Activated CD8-positive, alpha-beta T cell treated with anti-CD3 and anti-CD28 coated beads for 36 hours (primary cell): Measurements from ENCODE around the gene PCMT1. TPM values are rescaled to one million over a fixed set of nuclear protein-coding genes. Genes with fewer than 3 reads are reported as not detected.

Source experiments
- ATAC-seq: fragments of 200-7000 bp; cut with Tn5 transposase; one replicate; pipeline ENCODE4 v1.10.0; 2021; ENCODE audit warnings: mild to moderate bottlenecking, moderate library complexity
- CTCF ChIA-PET: fragments of 350-600 bp; sonication (Branson Sonifier 250); formaldehyde crosslinking; loops from one replicate; lab custom pipeline; 2021; ENCODE audit warnings: antibody characterized with exemption; lab: Charles Lee
- POLR2A ChIA-PET: fragments of 350-600 bp; sonication (Branson Sonifier 250); formaldehyde crosslinking; loops from one replicate; lab custom pipeline; 2021; ENCODE audit warnings: antibody characterized with exemption; lab: Charles Lee
- DNase-seq: peaks from one replicate; pipeline ENCODE4 v3.0.0-alpha.2; 2020
- H3K27ac Mint-ChIP-seq: one replicate; pipeline ENCODE4 v1.8.0; 2021; ENCODE audit warnings: mild to moderate bottlenecking, mixed read lengths
- H3K27me3 Mint-ChIP-seq: one replicate; pipeline ENCODE4 v1.8.0; 2021; ENCODE audit warnings: mixed read lengths
- H3K36me3 Mint-ChIP-seq: one replicate; pipeline ENCODE4 v1.8.0; 2021; ENCODE audit warnings: low read depth, mixed read lengths
- H3K4me1 Mint-ChIP-seq: one replicate; pipeline ENCODE4 v1.8.0; 2021; ENCODE audit warnings: low read depth, mixed read lengths
- H3K4me3 Mint-ChIP-seq: one replicate; pipeline ENCODE4 v1.8.0; 2021; ENCODE audit warnings: mild to moderate bottlenecking, moderate library complexity, mixed read lengths
- H3K9me3 Mint-ChIP-seq: one replicate; pipeline ENCODE4 v1.8.0; 2021; ENCODE audit warnings: mixed read lengths
- intact Hi-C: fragments of 100-400 bp; cut with micrococcal nuclease; formaldehyde crosslinking; loops from one replicate; pipeline ENCODE4 v1.10.0; 2022
- total RNA-seq, 2 experiments: library from RNA; stranded (reverse); gene quantifications; one replicate each; pipeline ENCODE4 v1.2.3, GENCODE V29; 2021
- TF ChIP-seq, protein P1 (sequence below): fragments of 200-600 bp; IDR thresholded peaks from one replicate; pipeline ENCODE4 v1.8.0; 2022; ENCODE audit warnings: antibody characterized with exemption, mild to moderate bottlenecking

PCMT1 gene
- total RNA-seq, 2 experiments from 2014 or later = 97.3 to 102 TPM

- H3K36me3 Mint-ChIP-seq = no peaks in the 10 kb centered on the region
- intact Hi-C loops = no loop called here
These were observed 71.0 kb downstream of the PCMT1 start for GRCh38 chr6:149820506-149820905.

DNA sequence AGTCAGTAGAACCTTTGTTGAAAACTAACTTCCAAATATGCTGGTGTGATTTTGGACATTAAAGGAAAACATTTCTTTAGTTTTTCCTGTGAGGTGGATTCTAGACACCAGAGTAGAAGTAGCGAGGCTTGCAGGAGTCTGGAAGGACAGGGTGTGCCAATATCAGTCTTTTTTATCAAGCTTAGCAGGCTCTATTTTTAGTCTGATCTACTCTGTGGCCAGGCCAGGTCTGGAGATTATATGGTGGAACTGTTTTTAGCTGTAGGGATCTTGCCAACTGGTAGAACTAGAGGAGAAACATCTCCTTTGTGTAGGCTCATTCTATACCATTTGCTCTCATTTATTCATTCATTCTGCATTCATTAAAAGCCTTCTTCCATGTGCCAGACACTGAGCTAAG lies 72.0 kb downstream of the PCMT1 start:
- Mint-ChIP-seq H3K27me3 (no peaks in the 10 kb centered on the region), H3K27ac (no peak overlapping the region), H3K4me3 (no peak overlapping the region), H3K9me3 (no peaks in the 10 kb centered on the region), H3K4me1 (no peaks in the 10 kb centered on the region), H3K36me3 (no peaks in the 10 kb centered on the region)
- POLR2A ChIA-PET = no interaction called here
- CTCF ChIA-PET = interaction anchor here (0.8 to 3.0 kb wide), 4 partner anchors 11 to 44 kb away, joined by 3 to 7 read pairs (median 3); no protein-coding TSS in a partner anchor
- ATAC-seq = no peak
- DNase-seq = no peak
- intact Hi-C loops = no loop called here
- TF ChIP-seq, protein P1, sequence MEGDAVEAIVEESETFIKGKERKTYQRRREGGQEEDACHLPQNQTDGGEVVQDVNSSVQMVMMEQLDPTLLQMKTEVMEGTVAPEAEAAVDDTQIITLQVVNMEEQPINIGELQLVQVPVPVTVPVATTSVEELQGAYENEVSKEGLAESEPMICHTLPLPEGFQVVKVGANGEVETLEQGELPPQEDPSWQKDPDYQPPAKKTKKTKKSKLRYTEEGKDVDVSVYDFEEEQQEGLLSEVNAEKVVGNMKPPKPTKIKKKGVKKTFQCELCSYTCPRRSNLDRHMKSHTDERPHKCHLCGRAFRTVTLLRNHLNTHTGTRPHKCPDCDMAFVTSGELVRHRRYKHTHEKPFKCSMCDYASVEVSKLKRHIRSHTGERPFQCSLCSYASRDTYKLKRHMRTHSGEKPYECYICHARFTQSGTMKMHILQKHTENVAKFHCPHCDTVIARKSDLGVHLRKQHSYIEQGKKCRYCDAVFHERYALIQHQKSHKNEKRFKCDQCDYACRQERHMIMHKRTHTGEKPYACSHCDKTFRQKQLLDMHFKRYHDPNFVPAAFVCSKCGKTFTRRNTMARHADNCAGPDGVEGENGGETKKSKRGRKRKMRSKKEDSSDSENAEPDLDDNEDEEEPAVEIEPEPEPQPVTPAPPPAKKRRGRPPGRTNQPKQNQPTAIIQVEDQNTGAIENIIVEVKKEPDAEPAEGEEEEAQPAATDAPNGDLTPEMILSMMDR = no peak

More at GRCh38 chr6:149820506-149820905, 71.0 kb downstream of the PCMT1 start:
- H3K4me1 Mint-ChIP-seq = no peaks in the 10 kb centered on the region
- no peaks in the 10 kb centered on the region for H3K27me3 Mint-ChIP-seq
- ChIA-PET POLR2A (interaction anchor here (1.2 to 1.8 kb wide), 2 partner anchors 11 to 27 kb away, joined by 4 read pairs; no protein-coding TSS in a partner anchor), CTCF (interaction anchor here (0.8 to 3.0 kb wide), 5 partner anchors 10 to 143 kb away, joined by 3 to 7 read pairs (median 3); no protein-coding TSS in a partner anchor)
- TF ChIP-seq, protein P1 = no peak
- DNase-seq = no peak
- no peak overlapping the region for H3K27ac Mint-ChIP-seq
- no peak for ATAC-seq
- H3K9me3 Mint-ChIP-seq = no peaks in the 10 kb centered on the region
- no peak overlapping the region for H3K4me3 Mint-ChIP-seq

GRCh38 chr6:149823013-149823412 lies 73.5 kb downstream of the PCMT1 start:
- no peak for ATAC-seq
- no peaks in the 10 kb centered on the region for H3K36me3 Mint-ChIP-seq
- DNase-seq = no peak
- no peaks in the 10 kb centered on the region for H3K9me3 Mint-ChIP-seq
- intact Hi-C loops = no loop called here
- H3K27ac Mint-ChIP-seq = no peak overlapping the region
- H3K4me1 Mint-ChIP-seq = no peaks in the 10 kb centered on the region
- POLR2A ChIA-PET = interaction anchor here (0.9 kb wide), 1 partner anchor 39 kb away, joined by 3 read pairs; no protein-coding TSS in a partner anchor
- TF ChIP-seq, protein P1 = no peak
- H3K4me3 Mint-ChIP-seq = no peak overlapping the region
- H3K27me3 Mint-ChIP-seq = no peaks in the 10 kb centered on the region
- CTCF ChIA-PET = interaction anchor here (0.9 to 3.1 kb wide), 6 partner anchors 9 to 572 kb away, joined by 3 to 16 read pairs (median 3); no protein-coding TSS in a partner anchor

DNA sequence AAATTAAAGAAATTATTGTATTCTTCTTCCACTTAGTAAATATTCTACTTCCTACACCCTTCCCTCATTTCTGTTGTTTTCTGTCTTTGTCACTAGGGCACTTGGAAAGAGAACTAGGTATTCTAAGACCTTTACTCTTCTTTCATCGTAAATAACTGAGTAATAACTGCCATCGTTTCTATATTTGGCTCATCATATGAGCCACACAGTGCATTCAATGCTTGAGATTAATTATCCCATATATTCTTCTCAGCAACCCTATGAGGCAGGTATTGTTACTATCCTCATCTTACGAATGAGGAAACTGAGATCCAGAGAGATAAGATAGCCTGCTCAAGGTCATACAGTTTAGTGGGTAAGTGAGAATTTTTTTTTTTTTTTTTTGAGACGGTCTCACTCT lies 75.8 kb downstream of the PCMT1 start:
- Mint-ChIP-seq H3K4me1 (no peaks in the 10 kb centered on the region), H3K9me3 (no peaks in the 10 kb centered on the region), H3K36me3 (no peaks in the 10 kb centered on the region), H3K27ac (no peak overlapping the region), H3K4me3 (no peak overlapping the region), H3K27me3 (no peaks in the 10 kb centered on the region)
- POLR2A ChIA-PET = no interaction called here
- CTCF ChIA-PET = interaction anchor here (3.1 kb wide), 1 partner anchor 9 kb away, joined by 16 read pairs; no protein-coding TSS in a partner anchor
- ATAC-seq (no peak), DNase-seq (no peak)
- intact Hi-C loops = no loop called here
- TF ChIP-seq, protein P1 = no peak

DNA sequence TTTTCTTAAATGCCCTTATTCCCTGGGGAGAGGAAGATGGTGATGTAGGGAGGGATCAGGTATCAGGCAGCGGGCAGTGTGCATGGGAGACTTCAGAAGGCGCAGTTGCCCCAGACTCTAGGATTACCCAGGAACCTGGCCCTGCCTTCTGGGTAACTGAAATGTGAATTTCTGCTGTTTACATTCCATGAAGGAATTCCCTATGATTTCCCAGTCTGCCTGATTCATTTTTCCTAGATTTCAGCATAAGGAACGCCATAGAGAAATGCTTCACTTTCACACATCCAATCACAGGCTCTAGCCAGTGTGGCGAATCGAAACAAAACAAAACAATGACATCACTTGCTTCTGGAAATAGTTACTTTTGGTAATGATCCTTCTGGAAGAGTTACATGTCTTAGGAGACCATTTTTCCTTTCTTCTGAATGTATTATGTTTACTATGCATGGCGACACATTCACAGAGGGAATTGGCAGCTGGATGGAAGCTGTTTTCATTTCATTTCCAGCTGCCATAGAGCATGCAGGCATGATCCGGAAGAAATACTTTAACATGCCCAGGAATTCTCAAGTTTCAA lies 81.3 kb downstream of the PCMT1 start:
- no peak for DNase-seq
- no peak overlapping the region for H3K4me3 Mint-ChIP-seq
- ChIA-PET POLR2A (no interaction called here), CTCF (interaction anchor here (1.1 to 1.9 kb wide), 3 partner anchors 10 to 74 kb away, joined by 3 to 7 read pairs (median 3); no protein-coding TSS in a partner anchor)
- TF ChIP-seq, protein P1 = no peak
- ATAC-seq = no peak
- H3K9me3 Mint-ChIP-seq = no peaks in the 10 kb centered on the region
- H3K36me3 Mint-ChIP-seq = no peaks in the 10 kb centered on the region
- no peaks in the 10 kb centered on the region for H3K4me1 Mint-ChIP-seq
- H3K27ac Mint-ChIP-seq = no peak overlapping the region
- H3K27me3 Mint-ChIP-seq = no peaks in the 10 kb centered on the region
- intact Hi-C loops = no loop called here
